A673 (cell line): ENCODE results near the gene RNF44.

Source experiments
- EZH2 ChIP-seq: fragments of 200-600 bp; sonication (generic); IDR thresholded peaks from 2 replicates; pipeline ENCODE4 v1.6.1; 2017; ENCODE audit warnings: borderline replicate concordance, low read depth, mild to moderate bottlenecking, mixed read lengths, antibody characterized with exemption, low read length; ENCODE audit not compliant: poor library complexity, severe bottlenecking
- TF ChIP-seq, protein P1 (sequence below): fragments of 300-800, 200-600 bp; sonication (generic); conservative IDR thresholded peaks from 2 replicates; pipeline ENCODE4 v1.5.1; 2017; ENCODE audit warnings: low read depth, mild to moderate bottlenecking, antibody characterized with exemption, low read length, moderate library complexity, mixed read lengths

DNA sequence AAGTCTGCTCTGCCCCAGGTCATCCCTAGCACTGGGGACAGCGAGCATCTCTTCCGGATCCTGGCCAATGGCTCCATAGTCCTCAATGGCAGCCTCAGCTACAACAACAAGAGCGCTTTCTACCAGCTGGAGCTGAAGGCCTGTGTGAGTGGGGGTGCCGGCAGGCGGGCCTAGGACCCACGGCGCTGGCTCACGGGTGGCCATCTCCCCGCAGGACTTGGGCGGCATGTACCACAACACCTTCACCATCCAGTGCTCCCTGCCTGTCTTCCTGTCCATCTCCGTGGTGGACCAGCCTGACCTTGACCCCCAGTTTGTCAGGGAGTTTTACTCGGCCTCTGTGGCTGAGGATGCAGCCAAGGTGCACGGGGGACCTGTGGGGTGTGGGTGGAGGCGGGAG is 37.9 kb upstream of the RNF44 start:
- TF ChIP-seq, protein P1, sequence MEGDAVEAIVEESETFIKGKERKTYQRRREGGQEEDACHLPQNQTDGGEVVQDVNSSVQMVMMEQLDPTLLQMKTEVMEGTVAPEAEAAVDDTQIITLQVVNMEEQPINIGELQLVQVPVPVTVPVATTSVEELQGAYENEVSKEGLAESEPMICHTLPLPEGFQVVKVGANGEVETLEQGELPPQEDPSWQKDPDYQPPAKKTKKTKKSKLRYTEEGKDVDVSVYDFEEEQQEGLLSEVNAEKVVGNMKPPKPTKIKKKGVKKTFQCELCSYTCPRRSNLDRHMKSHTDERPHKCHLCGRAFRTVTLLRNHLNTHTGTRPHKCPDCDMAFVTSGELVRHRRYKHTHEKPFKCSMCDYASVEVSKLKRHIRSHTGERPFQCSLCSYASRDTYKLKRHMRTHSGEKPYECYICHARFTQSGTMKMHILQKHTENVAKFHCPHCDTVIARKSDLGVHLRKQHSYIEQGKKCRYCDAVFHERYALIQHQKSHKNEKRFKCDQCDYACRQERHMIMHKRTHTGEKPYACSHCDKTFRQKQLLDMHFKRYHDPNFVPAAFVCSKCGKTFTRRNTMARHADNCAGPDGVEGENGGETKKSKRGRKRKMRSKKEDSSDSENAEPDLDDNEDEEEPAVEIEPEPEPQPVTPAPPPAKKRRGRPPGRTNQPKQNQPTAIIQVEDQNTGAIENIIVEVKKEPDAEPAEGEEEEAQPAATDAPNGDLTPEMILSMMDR: no peak
- no peak for TF ChIP-seq EZH2
